HG02870 (cell line): ENCODE measurements around the gene EPHB2.
"Not testable (repeated sequence)": the region's sequence is repeated elsewhere in the genome, so short reads cannot be mapped to it uniquely, and the experiment has no call there.

ENCODE experiments used
- ATAC-seq: cut with Tn5 transposase; IDR thresholded peaks from one replicate; pipeline ENCODE4 v1.9.1; 2021; ENCODE audit warnings: mild to moderate bottlenecking, moderate library complexity; ENCODE audit not compliant: unreplicated experiment

The EPHB2 gene

DNA sequence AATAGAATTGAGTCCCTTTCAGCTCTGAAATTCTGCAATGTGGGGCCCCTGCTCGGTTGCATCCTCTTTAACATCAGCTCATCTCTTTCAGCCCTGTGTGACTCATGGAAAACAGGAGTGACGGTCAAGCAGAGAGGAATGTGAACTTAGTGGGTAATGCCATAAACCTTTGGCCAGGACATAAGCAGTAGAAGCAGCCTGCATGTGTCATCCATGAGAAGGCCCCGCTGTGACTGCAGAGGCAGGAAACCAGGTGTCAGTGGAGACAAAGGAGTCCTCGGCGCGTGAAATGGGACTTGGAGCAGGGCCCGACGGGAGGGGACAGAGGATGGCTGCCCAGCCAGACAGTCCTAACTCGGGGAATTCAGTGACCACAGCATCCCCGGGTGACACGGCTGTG is 21.1 kb upstream of the EPHB2 start:
- ATAC-seq = no peak

DNA sequence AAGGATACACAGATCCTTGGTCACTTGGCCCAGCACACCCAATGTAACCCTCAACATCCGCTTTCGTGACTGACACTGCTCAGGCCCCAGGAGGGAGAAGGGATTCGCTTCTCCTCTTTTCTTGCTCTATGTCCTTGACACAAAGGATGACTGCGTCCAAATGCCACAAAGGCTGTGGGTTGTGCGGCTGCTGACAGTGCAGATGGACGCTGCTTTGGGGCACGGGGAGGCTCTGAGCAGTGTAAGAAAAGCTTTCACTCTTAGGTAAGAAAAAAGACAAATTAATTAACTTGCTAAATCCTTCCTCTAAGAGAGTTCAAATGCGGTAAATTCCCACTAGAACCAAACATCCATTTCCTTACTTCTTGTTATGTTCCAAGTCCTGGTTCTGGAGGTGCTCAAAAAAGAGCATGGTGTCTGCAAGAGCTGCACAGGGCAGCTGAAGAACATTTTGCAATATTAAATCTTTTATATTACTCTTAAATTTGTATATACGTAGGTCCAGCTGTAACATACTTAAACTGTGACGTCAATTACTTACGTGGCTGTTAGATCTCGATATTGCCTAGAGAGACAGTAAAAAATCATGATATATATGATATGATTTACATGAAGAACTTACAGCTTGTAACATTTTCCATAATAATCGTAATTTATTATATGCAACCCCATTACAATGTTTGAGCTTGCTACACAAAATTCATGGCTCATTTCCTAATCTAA is 19.4 kb upstream of the EPHB2 start:
- no peak for ATAC-seq

DNA sequence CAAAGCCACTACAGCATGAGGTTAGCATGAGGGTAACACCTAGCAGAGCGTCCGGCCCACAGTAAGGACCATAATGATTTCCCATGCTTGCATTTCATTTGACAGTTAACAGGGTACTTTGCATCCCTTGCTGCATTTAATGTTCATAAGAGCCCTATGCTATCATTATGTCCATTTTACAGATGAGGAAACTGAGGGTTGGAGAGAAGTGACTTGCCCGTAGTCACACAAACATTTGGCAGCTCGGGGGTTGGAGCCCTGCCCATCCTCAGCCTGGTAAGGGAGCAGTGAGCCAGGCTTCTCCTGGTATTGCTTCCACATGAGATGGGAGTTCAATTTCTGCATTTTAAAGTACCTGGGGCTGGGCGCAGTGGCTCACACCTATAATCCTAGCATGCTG is 16.5 kb upstream of the EPHB2 start:
- no peak for ATAC-seq

DNA sequence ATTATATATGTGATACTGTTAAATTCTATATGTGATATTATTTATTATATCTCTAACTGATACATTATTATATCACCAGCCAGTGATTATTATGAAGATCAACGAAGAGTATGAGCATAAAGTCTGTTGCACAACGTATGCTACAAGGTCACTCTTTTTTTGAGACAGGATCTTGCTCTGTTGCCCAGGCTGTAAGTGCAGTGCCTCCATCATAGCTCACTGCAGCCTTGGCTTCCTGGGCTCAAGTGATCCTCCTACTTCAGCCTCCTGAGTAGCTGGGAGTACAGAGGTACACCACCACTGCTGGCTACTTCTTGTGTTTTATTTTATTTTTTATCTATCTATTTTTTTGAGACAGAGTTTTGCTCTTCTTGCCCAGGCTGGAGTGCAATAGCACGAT is 14.0 kb upstream of the EPHB2 start:
- no peak for ATAC-seq

DNA sequence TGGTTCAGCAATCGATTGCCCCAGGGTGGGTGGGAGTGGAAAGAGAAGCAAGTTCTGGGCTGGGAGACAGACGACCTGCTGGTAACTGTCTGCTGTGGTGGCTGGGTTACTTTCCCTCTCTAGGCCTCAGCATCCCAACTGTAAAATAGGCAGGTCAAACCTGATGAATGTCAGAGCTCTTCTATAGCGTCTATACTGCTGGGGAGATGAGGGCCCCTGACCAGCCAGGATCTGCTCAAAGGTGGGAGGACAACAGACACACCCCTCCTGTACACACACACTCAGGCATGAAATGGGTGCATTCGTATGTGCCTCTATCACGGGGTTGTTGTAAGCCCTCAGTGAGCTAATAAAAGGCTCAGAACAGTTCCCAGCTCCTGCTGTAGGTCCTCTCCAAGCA is 12.7 kb upstream of the EPHB2 start:
- no peak for ATAC-seq

DNA sequence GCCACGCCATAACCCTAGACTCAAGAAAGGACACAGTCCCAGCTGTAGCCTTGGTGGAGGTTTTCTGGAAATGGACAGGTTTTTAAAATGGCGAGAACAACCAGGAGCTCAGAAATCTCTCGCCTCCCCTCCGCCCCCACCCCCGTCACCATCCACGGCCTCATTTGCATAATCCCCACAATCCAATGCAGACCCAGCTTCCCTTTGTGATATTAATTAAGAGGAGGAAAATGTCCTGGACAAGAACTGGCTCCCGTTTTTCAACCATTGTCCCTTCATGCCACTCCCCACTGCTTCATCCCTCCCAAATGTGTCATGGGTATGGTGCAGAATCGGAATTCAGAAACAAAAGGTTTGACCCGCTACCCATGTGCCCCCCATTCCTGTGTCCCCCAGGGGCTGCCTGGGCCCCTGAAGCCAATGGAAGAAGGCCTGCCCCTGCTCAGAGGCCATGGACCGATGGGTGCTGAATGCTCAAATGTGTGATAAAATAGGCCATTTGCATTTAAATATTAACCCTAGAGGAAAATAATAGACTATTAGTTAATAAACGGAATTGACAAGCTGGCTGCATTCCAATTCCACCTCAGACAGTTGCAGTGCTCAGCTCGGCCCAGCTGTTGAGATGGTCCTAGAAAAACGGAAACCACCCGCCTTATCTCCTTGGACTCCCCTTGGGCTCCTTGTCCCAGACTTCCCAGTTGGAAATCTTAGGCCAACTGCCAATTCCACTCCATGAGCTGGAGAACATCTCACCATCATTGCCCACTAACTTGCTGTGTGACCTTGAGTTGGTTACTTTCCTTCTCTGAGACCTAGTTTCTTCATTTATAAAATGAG is 10.7 kb upstream of the EPHB2 start:
- ATAC-seq = no peak

DNA sequence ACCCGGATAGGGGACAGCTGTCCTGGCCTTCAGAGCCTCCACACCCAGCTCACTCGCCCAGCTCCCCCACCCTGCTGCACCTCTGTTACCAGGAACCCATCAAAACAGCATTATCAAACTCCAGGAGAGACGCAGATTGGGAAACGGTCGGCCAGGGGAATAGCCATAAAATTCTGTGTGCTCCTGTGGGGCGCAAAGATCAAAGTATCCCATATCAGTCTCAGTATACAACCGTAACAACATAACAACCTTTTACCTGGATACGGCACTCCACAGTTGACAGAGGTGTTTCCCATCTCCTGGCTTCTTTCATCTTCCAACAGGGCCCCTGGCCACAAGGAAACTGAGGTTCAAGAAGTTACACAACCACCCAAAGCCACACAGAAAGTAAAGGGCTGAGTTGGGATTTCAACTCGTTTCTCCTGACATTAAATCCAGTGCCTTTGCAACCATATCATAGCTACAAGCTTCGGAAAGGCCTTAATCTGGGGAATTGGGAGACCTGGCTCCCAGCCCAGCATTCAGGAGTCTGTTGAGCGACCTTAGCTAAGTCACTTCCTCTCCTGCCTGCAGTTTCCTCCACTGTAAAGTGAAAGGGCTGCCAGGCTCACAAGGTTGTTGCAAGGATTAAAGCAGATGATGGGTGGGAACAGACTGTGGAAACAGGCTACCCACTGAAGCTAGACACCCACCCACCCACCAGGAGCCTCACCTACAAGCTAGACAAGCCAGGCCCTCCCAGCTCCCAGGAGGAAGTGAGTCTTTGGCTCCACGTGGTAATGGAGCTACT is 8.1 kb upstream of the EPHB2 start:
- no peak for ATAC-seq

DNA sequence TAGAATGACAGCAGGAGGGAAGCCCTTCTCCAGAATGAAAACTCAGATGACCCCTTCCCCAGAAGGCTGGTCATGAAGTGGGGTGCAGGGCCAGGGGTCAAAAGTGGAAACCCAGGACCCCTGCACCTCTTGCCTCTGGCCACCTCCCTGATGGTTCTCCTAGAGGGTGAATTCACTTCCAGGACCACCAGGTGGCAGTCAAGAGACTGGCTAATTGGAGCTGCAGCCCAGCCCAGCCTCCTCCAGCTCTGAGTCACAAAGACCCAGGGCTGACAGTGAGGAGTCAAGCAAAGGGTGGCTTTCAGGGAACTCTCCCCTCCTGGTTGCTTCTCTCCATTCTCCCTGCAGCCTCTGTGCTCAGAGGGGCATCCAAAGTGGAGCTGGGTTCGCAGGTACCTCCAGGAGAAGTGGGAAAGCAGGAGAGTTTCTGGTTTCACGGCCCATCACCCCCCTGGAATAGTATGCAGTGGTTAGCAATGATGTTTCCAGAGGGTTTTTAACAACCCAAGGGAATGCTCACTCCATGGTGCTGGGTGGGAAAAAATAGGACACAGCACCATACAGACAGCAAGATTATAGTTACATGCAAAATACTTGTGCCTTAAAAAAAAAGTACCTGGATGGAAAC is 6.1 kb upstream of the EPHB2 start:
- peak; percentile 62 for ATAC-seq

DNA sequence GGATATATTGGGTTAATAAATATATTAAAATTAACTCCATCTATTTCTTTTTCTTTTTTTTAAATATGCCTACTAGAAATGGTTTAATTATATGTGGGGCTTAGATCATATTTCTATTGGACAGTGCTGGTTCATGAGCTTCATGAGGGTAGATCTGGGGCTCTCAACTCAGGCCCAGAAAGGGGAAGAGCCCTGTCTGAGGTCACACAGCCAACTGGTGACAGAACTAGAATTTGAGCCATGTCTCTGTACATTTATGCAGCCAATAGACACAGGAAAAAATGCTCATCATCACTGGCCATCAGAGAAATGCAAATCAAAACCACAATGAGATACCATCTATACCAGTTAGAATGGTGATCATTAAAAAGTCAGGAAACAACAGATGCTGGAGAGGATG is 5.1 kb upstream of the EPHB2 start:
- no peak for ATAC-seq

DNA sequence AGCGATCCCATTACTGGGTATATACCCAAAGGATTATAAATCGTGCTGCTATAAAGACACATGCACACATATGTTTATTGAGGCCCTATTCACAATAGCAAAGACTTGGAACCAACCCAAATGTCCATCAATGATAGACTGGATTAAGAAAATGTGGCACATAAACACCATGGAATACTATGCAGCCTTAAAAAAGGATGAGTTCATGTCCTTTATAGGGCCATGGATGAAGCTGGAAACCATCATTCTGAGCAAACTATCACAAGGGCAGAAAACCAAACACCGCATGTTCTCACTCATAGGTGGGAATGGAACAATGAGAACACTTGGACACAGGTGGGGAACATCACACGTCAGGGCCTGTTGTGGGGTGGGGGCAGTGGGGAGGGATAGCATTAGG is 4.5 kb upstream of the EPHB2 start:
- not testable (repeated sequence) for ATAC-seq

DNA sequence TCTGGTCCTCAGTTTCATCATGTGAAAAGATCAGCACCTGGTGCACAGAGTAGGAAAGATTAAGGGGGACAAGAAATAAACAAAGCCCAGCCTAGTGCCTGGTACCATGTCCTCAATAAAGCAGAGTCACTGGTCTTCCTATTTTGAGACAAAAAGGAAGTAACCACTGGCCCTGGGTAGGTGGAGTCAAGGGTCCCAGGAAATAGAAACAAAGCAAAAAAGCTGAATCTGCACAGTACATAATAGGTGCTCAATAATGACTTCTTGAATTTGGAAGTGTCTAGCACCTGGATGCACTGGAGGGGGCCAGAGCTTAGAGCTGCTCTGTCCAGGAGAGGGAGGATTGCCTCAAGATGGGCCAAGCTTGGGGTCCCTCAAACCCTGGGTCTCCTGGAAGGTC is 1.9 kb upstream of the EPHB2 start:
- ATAC-seq = no peak

DNA sequence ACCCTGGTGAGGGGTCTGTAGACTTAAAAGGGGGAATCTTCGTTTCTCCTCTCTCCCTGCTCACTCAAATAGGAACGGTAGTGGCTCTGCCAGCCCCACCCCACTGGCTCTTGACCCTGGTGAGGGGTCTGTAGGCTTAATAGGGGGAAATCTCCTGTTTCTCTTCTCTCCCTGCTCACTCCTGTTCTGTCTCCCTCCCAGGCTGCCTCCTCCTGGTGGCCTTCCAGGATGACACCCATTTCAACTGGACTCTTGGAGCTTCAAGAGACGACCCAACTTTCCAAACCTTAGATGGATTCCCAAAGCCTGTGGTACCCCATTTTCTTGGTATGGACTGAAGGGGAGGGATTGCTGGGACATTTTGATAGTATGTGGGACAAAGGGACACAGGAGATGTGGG is 1.4 kb upstream of the EPHB2 start:
- no peak for ATAC-seq

DNA sequence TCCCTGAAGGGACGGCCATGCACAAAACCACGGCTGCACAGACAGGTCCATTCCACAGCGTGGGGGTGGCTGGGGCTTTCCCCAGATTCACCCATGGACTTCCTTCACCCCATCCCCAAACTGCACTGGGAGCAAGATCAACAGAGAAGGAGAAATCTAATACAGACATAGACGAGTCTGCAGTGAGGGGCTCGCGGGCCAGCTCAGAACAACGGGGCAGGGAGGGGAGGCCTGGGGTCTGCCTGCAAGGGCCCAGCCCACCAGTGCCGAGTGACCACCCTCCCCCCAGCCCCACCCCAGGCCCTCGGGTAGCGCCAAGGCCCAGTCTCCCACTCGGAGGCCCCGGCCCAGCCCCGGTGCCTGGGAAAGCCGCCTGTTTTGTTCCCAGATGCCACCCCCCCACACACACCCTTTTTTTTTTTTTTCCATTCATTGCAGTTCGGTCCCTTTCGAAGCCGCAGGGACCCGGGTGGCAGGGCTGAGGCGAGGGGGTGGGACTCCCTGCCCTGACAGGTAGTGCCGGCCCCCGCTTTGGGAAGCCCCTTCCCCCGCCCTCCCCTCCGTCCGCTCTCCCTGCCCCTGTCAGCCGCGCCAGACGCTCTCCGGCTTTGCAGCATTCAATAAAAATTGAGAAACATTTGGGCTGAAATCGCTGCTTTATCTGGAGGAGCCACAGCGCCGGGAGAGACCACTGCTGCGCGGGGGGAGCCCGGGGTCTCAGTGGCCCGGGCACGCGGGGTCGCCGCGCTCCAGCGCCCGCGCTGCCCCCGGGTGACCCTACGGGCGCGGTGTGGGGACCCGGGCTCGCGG is 543 bp upstream of the EPHB2 start:
- no peak for ATAC-seq

DNA sequence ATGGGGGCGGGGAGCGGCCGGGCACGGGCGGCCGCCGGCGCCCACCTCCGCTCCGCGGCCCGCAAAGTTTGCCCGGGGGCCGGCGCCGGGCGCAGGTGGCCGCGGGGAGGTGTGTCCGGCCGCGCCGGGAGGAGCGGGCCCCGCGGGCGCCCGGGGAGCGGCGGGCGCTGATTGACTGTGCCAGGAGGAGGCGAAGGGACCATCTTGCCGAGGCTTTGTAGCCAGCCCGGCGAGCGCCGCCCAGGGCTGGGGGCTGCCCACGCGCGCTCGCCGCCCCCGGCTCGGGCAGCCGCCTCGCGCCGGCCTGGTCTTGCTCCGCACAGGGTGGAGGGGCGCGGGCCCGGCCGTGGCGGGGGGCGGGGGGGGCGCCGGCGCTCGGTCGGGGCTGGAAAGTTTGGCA is 432 bp downstream of the EPHB2 start:
- ATAC-seq = no peak

DNA sequence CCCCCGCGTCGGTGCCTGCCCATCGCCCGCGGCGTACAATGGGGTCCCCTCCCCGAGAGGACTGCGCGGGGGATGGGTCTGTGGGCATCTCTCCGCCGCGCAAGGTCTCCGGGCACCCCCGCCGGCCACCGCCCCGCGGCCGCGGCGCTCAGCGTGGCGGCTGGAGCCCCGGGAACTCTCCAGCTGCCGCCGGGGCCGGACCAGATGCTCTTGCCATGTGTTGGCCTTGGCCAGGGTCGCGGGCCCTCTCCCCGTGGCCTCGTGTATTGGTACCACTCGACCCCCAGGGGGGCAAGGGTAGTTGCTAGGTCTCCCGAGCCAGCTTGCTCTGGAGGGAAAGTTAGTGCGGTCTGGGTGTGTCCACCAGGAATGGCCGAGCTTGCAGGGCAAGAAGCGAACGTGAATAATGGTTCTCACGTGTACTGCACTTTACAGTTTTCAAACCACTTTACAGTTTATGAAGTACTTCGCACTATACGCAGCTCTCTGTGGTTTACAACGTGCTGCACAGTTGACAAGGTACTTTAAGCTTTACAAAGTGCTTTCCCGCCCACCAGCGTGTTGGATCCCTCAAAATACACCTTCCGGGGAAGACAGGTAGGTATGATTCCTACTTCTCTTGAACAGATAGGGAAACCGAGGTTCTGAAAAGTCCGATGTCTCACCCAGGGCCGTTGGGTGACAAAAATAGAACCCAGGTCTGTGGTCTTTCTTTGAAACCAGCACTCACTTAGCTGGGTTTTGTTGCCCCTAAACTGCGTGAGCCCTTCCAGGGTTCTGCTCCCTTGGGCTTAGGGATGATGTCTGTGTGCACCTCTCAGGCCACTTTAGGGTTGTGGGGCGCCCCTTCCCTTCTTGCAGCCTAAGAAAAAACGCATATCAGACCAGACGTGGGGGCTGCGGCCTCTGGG is 1.2 kb downstream of the EPHB2 start:
- no peak for ATAC-seq

DNA sequence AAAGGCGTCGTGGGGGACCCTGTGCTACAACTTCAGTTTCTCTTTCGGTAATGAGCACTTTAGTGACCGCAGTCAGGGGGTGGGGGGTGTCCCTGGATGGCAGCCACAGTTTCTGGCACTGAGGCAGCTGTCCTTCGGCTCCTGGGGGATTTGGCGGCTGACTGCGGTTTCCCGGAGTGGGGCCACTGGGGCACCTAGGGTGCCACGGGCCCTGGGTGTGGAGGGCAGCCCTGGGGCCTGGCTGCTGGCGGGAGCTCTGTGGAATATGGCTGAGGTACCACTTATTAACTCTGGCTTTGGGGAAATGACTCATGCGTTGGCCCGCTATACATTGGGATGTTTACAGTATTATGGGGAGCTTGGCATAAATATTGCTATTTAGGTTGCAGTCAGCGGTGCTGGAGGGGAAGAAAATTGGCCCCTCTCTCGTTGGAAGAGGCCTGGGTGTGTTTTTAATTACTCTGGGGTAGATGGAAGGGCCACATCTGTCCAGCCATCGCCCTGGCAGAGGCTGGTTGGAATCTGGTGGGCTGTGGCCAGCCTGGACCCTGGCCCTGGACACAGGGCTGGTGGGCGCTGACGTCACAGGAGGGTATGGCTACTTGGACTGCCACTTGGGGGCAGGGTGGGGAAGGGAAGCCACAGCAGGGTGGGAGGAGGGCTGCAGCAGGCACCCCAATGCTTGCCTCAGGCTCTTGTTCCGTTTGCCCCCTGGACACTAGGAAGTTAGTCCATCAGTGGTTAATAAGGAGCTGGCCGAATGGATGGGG is 2.0 kb downstream of the EPHB2 start:
- no peak for ATAC-seq

DNA sequence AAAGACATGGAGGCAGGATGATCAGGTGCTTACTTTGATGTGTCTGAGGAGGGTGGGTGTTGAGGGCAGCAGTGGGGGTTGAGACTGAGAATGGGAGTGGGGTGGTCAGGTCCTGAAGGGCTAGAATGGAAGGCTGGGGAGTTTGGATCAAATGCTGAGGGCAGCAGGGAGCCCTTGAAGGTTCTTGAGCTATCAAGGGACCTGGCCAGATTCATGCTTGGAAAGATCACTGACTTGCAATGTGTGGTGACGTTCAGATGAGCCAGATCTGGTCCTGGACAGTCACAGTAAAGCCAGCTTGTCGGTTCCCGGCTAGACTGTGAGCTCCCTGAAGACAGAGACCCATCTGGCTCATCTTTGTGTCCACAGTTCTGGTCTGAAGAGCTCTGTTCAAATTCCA is 3.8 kb downstream of the EPHB2 start:
- no peak for ATAC-seq

DNA sequence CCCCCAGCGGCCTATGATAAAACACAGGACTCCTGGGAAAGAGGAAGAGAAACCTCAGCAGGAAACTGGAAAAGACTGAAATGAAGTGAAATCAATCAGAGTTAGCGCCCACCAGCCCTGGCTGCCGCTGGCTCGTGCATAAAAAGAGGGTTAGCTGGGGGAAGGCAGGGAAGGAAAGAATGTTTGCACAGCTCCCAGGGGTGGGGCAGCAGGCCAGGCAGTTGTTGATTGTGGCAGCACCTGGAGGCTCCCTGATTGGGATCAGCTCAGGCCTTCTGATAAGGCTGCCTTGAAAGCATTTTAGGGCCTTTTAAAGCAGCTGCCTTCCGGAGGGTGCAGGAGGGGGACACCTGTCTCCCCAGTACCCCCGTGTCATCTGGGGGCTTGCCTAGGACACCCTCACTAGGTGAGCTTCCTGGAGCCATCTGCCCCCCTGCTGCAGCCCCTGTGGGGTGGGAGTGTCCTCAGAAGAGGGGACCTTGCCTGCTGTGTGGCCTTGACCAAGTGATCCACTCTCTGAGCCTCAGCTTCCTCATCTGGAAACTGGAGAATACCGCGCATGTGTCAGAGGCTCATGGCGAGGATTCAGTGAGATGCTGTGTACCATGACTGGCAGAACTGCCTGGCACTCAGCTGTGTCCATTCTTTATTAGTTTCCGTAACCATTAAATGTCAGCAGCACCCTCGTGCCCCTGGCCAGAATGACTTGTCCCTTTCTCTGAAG is 6.6 kb downstream of the EPHB2 start:
- ATAC-seq = no peak
